SH-SY5Y (cell line): ENCODE data around the gene ANTKMT.
A peak's percentile ranks its signal among the peaks of the same experiment; 100 is the strongest.

Experiments
- GATA2 ChIP-seq: IDR thresholded peaks from 2 replicates; pipeline ENCODE4 v1.6.1; 2011; ENCODE audit warnings: mild to moderate bottlenecking, low read depth, low read length
- GATA3 ChIP-seq: IDR thresholded peaks from 2 replicates; pipeline ENCODE4 v1.6.1; 2011; ENCODE audit warnings: low read depth, mild to moderate bottlenecking, low read length, moderate library complexity

Gene ANTKMT

GRCh38 chr16:714079-714478 is 6.9 kb upstream of the ANTKMT start:
- TF ChIP-seq GATA3 (no peak), GATA2 (no peak)

- TF ChIP-seq GATA3 (no peak), GATA2 (no peak)
These were observed 6.1 kb upstream of the ANTKMT start, which contains the start of gene METRN for GRCh38 chr16:714558-715476. TSS of gene METRN (plus strand) at chr16:715118. CDS start at chr16:715290, 172 bp downstream.

GRCh38 chr16:715477-716199 is 5.3 kb upstream of the ANTKMT start:
- TF ChIP-seq GATA3 (no peak), GATA2 (no peak)

- TF ChIP-seq GATA3: no peak
- TF ChIP-seq GATA2: no peak
These were observed 4.8 kb upstream of the ANTKMT start for GRCh38 chr16:716200-716568.

GRCh38 chr16:716768-717325 is 4.1 kb upstream of the ANTKMT start:
- no peak for TF ChIP-seq GATA3
- no peak for TF ChIP-seq GATA2

- TF ChIP-seq GATA3 (no peak), GATA2 (no peak)
These were observed 3.3 kb upstream of the ANTKMT start for GRCh38 chr16:717450-718245.

GRCh38 chr16:718389-718788 is 2.6 kb upstream of the ANTKMT start:
- TF ChIP-seq GATA2 (no peak), GATA3 (no peak)

GRCh38 chr16:718922-719321 is 2.0 kb upstream of the ANTKMT start:
- no peak for TF ChIP-seq GATA3

- TF ChIP-seq GATA3: no peak
- no peak for TF ChIP-seq GATA2
These were observed 1.0 kb upstream of the ANTKMT start for GRCh38 chr16:719815-720446.

- TF ChIP-seq GATA3 (no peak), GATA2 (no peak)
These were observed 428 bp upstream of the ANTKMT start for GRCh38 chr16:720447-720989.

- peak; percentile 69 for TF ChIP-seq GATA2
- no peak for TF ChIP-seq GATA3
These were observed 1.0 kb downstream of the ANTKMT start for GRCh38 chr16:721765-722540.

GRCh38 chr16:722835-723633 is 2.1 kb downstream of the ANTKMT start:
- TF ChIP-seq GATA3 (no peak), GATA2 (no peak)
